ENCODE results near the gene UTS2B. TPM values are rescaled to one million over a fixed set of nuclear protein-coding genes. Genes with fewer than 3 reads are reported as not detected.

The UTS2B gene
- total RNA-seq, 3 donors from 2014 or later, result not detected

DNA sequence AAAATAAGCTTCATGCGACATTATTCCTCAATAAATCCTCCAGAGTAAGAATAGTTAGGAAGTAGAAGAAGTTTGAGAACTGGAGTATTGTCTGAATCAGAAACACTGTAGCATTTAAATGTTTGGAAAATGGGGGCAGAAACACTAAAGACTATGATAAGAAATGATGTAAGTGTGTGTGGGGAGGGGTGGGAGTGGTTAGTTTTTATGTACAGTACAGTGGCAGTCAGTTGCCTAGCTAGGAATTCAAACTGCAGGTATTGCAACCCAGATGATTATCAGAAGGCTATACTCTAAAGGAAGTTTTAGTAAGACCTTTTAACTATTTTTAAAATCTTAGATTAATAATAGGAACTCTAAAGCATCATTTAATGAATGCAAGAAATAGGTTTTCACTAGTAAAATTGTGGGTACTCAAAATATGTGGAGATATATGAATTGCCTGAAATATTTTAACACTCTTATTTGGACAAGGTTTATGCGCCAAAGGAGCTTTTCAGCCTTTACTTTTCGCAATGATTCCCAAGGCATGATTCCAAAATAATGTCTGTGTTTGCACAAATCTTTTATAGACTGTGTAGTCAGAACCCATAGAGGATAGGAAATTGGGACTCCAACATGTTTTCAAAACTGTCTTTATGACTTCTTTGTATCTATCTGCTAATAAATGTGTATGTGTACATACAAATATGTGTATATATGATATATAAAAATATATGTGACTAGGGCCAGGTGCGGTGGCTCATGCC lies 9.1 kb downstream of the UTS2B start:
- no peak for DNase-seq
- ATAC-seq, result no peak
- peaks cover 4% of the 10 kb centered on the region for H3K27me3 Mint-ChIP-seq (ENCODE audit: low read depth)
- no peaks in the 10 kb centered on the region for H3K9me3 Mint-ChIP-seq
- H3K36me3 Mint-ChIP-seq (ENCODE audit: insufficient read depth), result no peaks in the 10 kb centered on the region
- H3K4me3 Mint-ChIP-seq, result no peak overlapping the region
- no peaks in the 10 kb centered on the region for H3K4me1 Mint-ChIP-seq (ENCODE audit: low read depth)

DNA sequence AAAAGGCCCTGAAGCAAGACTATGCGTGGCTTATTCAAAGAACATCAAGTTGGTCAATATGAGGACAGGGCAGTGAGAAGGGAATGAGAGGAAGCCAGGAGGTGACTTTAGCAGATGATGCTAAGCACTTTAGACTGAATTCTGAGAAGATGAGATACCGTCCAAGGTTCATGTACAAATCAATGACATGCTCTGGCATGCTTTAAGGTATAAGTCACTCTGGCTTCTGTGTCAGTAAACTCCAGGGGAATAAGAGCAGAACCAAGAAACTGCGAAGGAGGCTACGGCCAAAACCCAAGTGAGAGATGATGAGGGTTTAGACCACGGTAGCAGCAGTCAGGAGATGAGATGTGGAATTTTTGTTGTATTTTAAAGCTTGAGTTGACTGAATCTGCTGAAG lies 10.0 kb downstream of the UTS2B start:
- H3K36me3 Mint-ChIP-seq (ENCODE audit: insufficient read depth), result no peaks in the 10 kb centered on the region
- H3K4me1 Mint-ChIP-seq (ENCODE audit: low read depth), result no peaks in the 10 kb centered on the region
- no peak for ATAC-seq
- H3K9me3 Mint-ChIP-seq, result no peaks in the 10 kb centered on the region
- no peak overlapping the region for H3K4me3 Mint-ChIP-seq
- no peak for DNase-seq
- peaks cover 4% of the 10 kb centered on the region for H3K27me3 Mint-ChIP-seq (ENCODE audit: low read depth)

DNA sequence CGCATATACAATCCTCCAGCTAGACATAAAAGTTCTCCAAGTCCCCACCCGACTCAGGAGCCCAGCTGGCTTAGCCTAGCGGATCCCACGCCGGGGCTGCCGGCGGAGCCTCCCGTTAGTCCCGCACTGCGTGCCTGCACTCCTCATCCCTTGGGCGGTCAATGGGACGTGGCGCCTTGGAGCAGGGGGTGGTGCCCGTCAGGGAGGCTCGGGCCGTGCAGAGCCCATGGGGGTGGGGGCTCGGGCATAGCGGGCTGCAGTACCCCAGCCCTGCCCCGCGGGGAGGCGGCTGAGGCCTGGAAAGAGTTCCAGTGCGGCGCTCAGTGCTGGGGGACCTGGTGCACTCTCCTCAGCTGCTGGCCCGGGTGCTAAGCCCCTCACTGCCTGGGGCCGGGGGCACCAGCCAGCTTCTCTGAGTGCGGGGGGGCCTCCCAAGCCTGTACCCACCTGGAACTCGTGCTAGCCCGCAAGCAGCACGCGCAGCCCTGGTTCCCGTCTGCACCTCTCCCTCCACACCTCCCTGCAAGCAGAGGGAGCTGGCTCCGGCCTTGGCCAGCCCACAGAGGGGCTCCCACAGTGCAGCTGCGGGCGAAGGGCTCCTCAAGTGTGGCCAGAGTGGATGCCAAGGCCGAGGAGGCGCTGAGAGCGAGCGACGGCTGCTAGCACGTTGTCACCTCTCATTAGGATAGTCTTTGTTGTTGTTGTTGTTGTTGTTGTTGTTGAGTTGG lies 13.3 kb downstream of the UTS2B start:
- no peak for ATAC-seq

DNA sequence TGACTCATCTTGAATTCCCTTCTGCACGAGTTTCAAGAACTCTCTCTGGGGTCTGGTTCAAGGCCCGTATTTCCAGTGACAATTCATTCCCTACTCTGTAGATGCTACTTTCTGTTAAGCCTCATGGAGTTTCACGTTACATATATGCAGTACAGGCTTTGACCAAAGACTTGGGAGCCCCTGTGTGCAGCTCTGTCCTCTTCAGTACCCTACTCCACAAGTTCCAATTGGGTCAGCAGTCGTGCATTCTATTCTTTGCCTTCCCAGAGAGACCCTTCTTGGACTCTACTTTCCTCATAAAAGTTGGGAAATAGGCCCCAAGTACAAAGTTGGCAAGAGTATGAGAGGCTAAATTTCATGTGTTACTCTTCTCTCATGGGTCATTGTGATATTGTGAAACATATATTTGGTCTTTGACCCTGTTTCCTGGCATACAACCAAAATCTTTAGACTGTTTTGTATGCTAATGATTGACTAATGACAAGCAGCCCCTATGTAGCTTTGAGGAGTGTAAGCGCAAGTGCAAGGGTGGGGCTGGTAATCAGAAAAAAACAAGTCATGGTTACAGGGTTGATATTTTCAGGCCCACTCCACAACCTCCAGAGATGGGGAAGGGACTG lies 16.1 kb downstream of the UTS2B start:
- H3K9me3 Mint-ChIP-seq, result no peaks in the 10 kb centered on the region
- no peak for ATAC-seq
- DNase-seq, result no peak
- H3K4me1 Mint-ChIP-seq (ENCODE audit: low read depth), result no peaks in the 10 kb centered on the region
- H3K4me3 Mint-ChIP-seq, result no peak overlapping the region
- no peaks in the 10 kb centered on the region for H3K36me3 Mint-ChIP-seq (ENCODE audit: insufficient read depth)
- no peaks in the 10 kb centered on the region for H3K27me3 Mint-ChIP-seq (ENCODE audit: low read depth)

More for the DNA sequence above, 13.3 kb downstream of the UTS2B start:
- DNase-seq, result no peak
- H3K4me1 Mint-ChIP-seq (ENCODE audit: low read depth), result no peaks in the 10 kb centered on the region
- H3K27me3 Mint-ChIP-seq (ENCODE audit: low read depth), result peaks cover 4% of the 10 kb centered on the region
- H3K36me3 Mint-ChIP-seq (ENCODE audit: insufficient read depth), result no peaks in the 10 kb centered on the region
- H3K4me3 Mint-ChIP-seq, result no peak overlapping the region
- H3K9me3 Mint-ChIP-seq, result no peaks in the 10 kb centered on the region

DNA sequence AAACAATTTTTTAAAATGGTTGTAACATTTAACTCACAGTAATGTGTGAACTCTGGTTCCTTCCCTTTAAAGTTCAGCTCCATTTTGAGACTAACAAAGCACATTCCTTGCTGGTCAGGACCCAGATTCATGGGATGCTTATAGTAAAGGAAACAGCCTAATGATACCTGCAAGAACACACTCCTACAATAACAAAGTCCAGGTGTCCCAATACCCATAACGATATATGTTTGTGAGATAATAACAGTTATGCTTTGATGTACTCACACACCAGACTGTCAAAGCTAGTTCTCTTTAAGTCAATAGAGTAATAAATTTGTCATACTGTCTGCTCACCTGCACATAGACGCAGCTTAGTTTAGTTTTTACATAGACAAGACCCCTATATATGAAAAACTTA lies 17.0 kb downstream of the UTS2B start:
- Mint-ChIP-seq H3K27me3 (ENCODE audit: low read depth) (no peaks in the 10 kb centered on the region), H3K9me3 (no peaks in the 10 kb centered on the region), H3K4me1 (ENCODE audit: low read depth) (no peaks in the 10 kb centered on the region), H3K36me3 (ENCODE audit: insufficient read depth) (no peaks in the 10 kb centered on the region), H3K4me3 (no peak overlapping the region)
- ATAC-seq, result no peak
- no peak for DNase-seq

DNA sequence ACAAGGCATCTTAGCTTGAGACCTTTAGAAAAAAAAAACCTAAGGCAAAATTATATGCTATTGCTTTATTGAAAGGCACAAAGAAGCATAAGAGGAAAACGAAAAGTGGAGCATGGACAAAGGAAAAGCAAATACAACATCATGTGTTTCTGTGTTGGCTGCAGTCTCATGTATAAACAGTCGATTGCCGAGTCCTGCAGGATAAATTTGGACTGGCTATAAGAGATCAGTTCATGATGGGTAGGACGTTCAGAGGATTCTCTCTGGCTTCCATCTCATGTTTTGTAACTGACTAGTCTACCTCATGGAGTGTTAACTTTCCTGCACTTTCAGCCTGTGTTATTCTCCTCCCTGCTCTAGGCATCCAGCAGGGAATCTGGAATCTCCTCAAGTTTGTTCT lies 23.0 kb downstream of the UTS2B start:
- H3K36me3 Mint-ChIP-seq (ENCODE audit: insufficient read depth), result no peaks in the 10 kb centered on the region
- ATAC-seq, result no peak
- no peak for DNase-seq
- H3K4me1 Mint-ChIP-seq (ENCODE audit: low read depth), result no peaks in the 10 kb centered on the region
- no peaks in the 10 kb centered on the region for H3K9me3 Mint-ChIP-seq
- no peaks in the 10 kb centered on the region for H3K27me3 Mint-ChIP-seq (ENCODE audit: low read depth)
- H3K4me3 Mint-ChIP-seq, result no peak overlapping the region

DNA sequence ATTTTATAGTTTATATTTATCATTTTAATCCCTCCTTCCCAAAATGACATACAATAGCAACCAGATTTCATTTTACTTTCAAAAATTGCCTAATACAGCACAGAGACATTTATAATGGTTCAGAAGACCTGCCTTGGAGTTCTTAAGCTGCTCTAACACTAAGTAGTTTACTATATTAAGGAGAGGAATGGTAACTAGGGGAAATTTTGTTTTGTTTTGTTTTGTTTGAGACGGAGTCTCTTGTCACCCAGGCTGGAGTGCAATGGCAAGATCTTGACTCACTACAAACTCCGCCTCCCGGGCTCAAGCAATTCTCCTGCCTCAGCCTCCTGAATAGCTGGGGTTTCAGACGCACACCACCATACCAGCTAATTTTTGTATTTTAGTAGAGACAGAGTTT lies 23.9 kb downstream of the UTS2B start:
- no peak for DNase-seq
- no peaks in the 10 kb centered on the region for H3K4me1 Mint-ChIP-seq (ENCODE audit: low read depth)
- no peaks in the 10 kb centered on the region for H3K36me3 Mint-ChIP-seq (ENCODE audit: insufficient read depth)
- ATAC-seq, result no peak
- no peak overlapping the region for H3K4me3 Mint-ChIP-seq
- H3K27me3 Mint-ChIP-seq (ENCODE audit: low read depth), result no peaks in the 10 kb centered on the region
- no peaks in the 10 kb centered on the region for H3K9me3 Mint-ChIP-seq

DNA sequence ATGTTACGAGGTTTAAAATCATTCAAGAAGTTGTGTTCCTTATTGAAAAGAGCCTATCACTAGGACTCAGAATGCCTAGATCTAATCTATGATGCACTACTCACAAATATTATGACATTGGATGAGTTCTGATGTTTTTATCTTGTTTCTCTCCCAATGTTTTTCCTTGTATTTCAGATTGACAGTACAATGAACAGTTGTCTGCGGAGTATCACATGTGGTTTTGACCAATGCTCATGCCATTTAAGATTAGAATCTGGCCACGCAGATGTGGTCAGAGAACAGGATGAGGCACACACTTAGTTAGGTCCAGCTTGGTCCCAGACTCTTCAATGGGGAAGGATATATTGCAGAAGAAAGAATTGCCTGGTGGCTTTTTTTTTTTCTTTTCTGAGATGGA lies 26.7 kb downstream of the UTS2B start:
- Mint-ChIP-seq H3K4me1 (ENCODE audit: low read depth) (peaks cover 1% of the 10 kb centered on the region), H3K27me3 (ENCODE audit: low read depth) (no peaks in the 10 kb centered on the region), H3K36me3 (ENCODE audit: insufficient read depth) (no peaks in the 10 kb centered on the region), H3K9me3 (no peaks in the 10 kb centered on the region), H3K4me3 (no peak overlapping the region)
- no peak for ATAC-seq
- DNase-seq, result no peak

DNA sequence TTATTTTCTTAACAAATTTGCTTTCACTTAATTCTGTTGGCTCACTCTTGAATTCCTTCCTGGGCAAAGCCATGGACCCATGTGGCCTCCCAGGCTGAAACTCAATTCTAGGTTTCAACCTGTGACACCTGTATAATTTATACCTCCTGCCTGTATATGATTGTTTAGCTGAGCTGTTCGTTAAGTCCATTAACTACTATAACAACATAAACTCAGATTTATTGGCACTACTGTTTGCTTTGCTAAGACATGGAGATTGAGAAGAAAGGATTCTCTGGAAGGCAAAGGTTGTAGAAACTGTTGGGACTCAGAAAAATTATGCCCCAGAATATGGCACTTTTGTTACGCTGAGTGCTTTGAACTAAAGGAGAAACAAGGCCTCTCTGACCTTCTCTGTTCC lies 27.9 kb downstream of the UTS2B start:
- H3K9me3 Mint-ChIP-seq, result no peaks in the 10 kb centered on the region
- ATAC-seq, result no peak

DNA sequence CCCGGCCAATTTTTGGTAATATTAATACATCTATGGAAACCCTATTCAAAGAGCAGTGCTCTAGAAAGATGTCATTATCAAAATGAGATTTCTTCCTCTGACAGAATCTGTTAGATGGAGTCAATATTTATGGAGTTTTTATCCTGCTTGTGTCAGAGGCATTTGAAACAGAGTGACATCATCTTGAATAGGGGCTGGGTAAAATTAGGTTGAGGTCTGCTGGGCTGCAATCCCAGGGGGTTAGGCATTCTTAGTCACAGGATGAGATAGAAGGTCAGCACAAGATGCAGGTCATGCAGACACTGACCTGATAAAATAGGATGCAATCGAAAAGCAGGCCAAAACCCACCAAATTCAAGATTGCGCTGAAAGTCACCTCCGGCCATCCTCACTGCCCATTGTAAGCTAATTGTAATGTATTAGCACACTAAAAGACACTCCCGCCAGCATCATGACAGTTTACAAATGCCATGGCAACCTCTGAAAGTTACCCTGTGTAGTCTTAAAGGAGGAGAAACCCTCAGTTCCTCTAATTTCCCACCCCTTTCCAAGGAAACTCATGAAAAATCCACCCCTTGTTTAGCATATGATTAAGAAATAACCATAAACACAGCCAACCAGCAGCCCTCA lies 28.4 kb downstream of the UTS2B start:
- ATAC-seq, result no peak
- H3K36me3 Mint-ChIP-seq (ENCODE audit: insufficient read depth), result no peaks in the 10 kb centered on the region
- no peak overlapping the region for H3K4me3 Mint-ChIP-seq
- no peaks in the 10 kb centered on the region for H3K9me3 Mint-ChIP-seq
- peaks cover 1% of the 10 kb centered on the region for H3K4me1 Mint-ChIP-seq (ENCODE audit: low read depth)
- no peaks in the 10 kb centered on the region for H3K27me3 Mint-ChIP-seq (ENCODE audit: low read depth)
- DNase-seq, result no peak

More for the DNA sequence above, 27.9 kb downstream of the UTS2B start:
- no peak overlapping the region for H3K4me3 Mint-ChIP-seq
- no peaks in the 10 kb centered on the region for H3K27me3 Mint-ChIP-seq (ENCODE audit: low read depth)
- no peaks in the 10 kb centered on the region for H3K36me3 Mint-ChIP-seq (ENCODE audit: insufficient read depth)
- H3K4me1 Mint-ChIP-seq (ENCODE audit: low read depth), result peaks cover 1% of the 10 kb centered on the region
- no peak for DNase-seq

DNA sequence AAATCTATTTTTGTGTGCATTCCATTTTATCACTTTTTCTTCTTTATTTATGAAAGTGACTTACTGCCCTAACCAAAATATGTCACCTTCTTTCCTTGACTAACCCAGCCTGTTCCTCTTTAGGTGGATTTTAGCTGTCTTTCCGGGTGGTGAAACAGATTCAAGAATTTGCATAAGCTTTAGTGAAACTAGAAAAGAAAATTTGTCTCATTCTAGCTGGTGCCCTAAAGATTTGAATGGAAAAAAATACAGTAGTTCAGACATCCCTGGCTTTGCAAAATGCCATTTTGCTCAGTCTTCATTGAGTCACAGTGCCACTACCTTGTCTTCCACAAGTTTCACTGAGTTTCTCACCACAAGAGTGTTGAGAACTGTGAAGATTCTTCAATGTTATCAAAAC lies 29.3 kb downstream of the UTS2B start:
- no peaks in the 10 kb centered on the region for H3K9me3 Mint-ChIP-seq
- ATAC-seq (no peak), DNase-seq (no peak)
- H3K36me3 Mint-ChIP-seq (ENCODE audit: insufficient read depth), result no peaks in the 10 kb centered on the region
- H3K4me3 Mint-ChIP-seq, result no peak overlapping the region
- H3K4me1 Mint-ChIP-seq (ENCODE audit: low read depth), result peaks cover 1% of the 10 kb centered on the region
- no peaks in the 10 kb centered on the region for H3K27me3 Mint-ChIP-seq (ENCODE audit: low read depth)

DNA sequence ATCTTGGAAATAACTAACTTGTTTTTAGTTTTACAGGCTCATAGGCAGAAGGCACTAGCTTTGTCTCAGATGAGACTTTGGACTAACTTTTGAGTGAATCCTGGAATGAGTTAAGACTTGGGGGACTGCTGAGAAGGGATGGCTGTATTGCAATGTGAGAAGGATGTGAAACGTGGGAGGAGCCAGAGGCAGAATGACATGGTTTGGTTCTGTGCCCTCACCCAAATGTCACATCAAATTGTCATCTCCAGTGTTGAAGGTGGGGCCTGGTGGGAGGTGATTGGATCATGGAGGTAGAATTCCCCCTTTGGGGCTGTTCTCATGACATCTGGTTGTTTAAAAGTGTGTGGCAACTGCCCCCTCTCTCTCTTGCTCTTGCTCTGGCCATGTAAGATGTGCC lies 29.9 kb downstream of the UTS2B start:
- H3K36me3 Mint-ChIP-seq (ENCODE audit: insufficient read depth), result no peaks in the 10 kb centered on the region
- no peak for ATAC-seq
- no peak for DNase-seq
- no peaks in the 10 kb centered on the region for H3K9me3 Mint-ChIP-seq
- no peaks in the 10 kb centered on the region for H3K27me3 Mint-ChIP-seq (ENCODE audit: low read depth)
- peaks cover 1% of the 10 kb centered on the region for H3K4me1 Mint-ChIP-seq (ENCODE audit: low read depth)
- H3K4me3 Mint-ChIP-seq, result no peak overlapping the region

DNA sequence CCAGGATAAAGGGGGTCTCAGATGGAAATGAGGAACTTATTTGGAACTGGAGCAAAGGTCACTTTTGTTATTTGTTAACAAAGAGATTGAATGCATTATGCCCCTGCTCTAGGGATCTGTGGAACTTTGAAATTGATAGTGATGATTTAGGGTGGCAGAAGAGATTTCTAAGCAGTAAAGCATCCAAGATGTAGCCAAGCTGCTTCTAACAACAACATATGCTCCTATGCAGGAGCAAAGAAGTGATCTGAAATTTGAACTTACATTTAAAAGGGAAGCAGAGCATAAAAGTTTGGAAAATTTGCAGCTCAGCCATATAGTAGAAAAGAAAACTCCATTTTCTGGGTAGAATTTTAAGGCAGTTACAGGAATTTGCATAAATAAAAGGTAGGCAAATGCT lies 31.5 kb downstream of the UTS2B start:
- ATAC-seq, result no peak
- no peak for DNase-seq
- no peak overlapping the region for H3K4me3 Mint-ChIP-seq
- no peaks in the 10 kb centered on the region for H3K36me3 Mint-ChIP-seq (ENCODE audit: insufficient read depth)
- no peaks in the 10 kb centered on the region for H3K9me3 Mint-ChIP-seq
- H3K4me1 Mint-ChIP-seq (ENCODE audit: low read depth), result peaks cover 1% of the 10 kb centered on the region
- no peaks in the 10 kb centered on the region for H3K27me3 Mint-ChIP-seq (ENCODE audit: low read depth)

DNA sequence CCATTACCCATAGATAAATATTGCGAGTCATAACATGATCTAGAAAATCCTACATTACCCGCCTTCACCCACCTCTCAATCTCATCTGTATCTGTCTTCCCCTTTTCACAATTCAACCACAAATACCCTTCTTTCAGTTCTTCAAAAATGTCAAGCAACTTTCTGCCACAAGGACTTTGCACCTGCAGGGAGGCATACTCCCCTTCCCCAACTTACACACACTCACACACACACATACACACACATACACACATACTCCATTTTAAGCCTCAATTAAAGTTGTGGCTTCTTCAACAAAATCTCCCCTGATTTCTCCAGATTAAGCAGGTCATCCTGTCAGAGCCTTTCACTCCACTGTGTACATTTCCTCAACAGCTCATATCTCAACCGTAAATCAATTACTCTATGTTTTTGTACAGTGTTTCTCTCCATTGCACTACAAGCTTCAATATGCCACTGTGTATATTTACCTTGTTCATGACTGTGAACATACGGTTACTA lies 34.2 kb downstream of the UTS2B start:
- ATAC-seq (no peak), DNase-seq (no peak)
- peaks cover 1% of the 10 kb centered on the region for H3K4me1 Mint-ChIP-seq (ENCODE audit: low read depth)
- no peaks in the 10 kb centered on the region for H3K36me3 Mint-ChIP-seq (ENCODE audit: insufficient read depth)
- no peaks in the 10 kb centered on the region for H3K9me3 Mint-ChIP-seq
- no peaks in the 10 kb centered on the region for H3K27me3 Mint-ChIP-seq (ENCODE audit: low read depth)
- H3K4me3 Mint-ChIP-seq, result no peak overlapping the region

Measured in activated T-cell treated with anti-CD3 and anti-CD28 coated beads, Interleukin-2, amount 50 U/mL, for 4 hours (primary cell).